Measurements from ENCODE around the gene GPR132.

Gene GPR132

DNA sequence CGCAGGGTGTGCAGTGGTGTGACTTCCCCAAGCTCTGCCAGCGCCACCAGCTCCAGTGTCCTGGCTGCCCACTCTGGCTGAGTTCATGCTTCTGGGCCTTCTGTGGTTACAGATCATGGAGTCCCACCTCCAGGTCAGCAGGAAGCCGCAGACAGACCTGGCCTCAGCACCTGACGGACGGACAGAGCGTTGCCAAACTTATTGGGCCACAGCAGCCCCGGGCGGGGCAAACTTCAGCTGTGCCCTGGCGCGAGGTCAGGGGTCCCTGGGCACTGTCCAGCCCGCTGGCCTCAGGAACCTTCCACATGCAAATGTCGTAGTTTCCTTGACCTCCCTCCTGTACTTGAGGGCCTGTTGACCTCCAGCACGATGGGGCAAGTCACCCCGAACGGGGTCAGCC is 11.2 kb downstream of the GPR132 start:
- H3K27ac ChIP-seq (replicated peaks) = no peak overlapping the region
- DNase-seq (ENCODE audit: low read depth in 1 of 2, low spot score in 1 of 2) = no peak
- no peak overlapping the region for H3K4me3 ChIP-seq (replicated peaks; ENCODE audit: insufficient read depth, low read length)
- H3K27me3 ChIP-seq (ENCODE audit: insufficient read depth, poor library complexity, severe bottlenecking) = no peaks in the 10 kb centered on the region
- no peak for TF ChIP-seq POLR2AphosphoS5 (IDR thresholded peaks at IDR 0.05; ENCODE audit: low read depth)
- no peak for TF ChIP-seq GABPA (IDR thresholded peaks at IDR 0.05; ENCODE audit: low read depth)

DNA sequence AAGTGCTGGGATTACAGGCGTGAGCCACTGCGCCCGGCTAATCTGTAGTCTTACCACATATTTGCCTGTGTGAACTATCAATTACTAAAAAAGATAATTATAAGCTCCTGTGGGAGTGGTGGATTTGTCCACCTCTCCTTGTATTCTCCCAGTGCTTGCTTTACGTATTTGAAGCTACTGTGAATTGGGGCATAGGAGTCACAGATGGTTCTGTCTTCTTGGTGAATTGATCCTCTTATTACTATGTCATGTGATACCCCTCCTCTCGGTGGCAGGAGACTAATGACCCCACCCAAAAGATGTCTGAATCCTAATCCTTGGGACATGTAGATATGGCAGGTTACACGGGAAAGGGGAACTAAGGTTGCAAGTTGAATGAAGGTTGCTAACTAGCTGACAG is 11.8 kb downstream of the GPR132 start:
- Histone ChIP-seq H3K27me3 (ENCODE audit: insufficient read depth, poor library complexity, severe bottlenecking) (no peaks in the 10 kb centered on the region), H3K4me3 (replicated peaks; ENCODE audit: insufficient read depth, low read length) (no peak overlapping the region), H3K27ac (replicated peaks) (no peak overlapping the region)
- no peak for TF ChIP-seq SPI1 (IDR thresholded peaks at IDR 0.05; ENCODE audit: borderline replicate concordance, low read depth)
- no peak for TF ChIP-seq POLR2AphosphoS5 (IDR thresholded peaks at IDR 0.05; ENCODE audit: low read depth)
- TF ChIP-seq, protein P1, sequence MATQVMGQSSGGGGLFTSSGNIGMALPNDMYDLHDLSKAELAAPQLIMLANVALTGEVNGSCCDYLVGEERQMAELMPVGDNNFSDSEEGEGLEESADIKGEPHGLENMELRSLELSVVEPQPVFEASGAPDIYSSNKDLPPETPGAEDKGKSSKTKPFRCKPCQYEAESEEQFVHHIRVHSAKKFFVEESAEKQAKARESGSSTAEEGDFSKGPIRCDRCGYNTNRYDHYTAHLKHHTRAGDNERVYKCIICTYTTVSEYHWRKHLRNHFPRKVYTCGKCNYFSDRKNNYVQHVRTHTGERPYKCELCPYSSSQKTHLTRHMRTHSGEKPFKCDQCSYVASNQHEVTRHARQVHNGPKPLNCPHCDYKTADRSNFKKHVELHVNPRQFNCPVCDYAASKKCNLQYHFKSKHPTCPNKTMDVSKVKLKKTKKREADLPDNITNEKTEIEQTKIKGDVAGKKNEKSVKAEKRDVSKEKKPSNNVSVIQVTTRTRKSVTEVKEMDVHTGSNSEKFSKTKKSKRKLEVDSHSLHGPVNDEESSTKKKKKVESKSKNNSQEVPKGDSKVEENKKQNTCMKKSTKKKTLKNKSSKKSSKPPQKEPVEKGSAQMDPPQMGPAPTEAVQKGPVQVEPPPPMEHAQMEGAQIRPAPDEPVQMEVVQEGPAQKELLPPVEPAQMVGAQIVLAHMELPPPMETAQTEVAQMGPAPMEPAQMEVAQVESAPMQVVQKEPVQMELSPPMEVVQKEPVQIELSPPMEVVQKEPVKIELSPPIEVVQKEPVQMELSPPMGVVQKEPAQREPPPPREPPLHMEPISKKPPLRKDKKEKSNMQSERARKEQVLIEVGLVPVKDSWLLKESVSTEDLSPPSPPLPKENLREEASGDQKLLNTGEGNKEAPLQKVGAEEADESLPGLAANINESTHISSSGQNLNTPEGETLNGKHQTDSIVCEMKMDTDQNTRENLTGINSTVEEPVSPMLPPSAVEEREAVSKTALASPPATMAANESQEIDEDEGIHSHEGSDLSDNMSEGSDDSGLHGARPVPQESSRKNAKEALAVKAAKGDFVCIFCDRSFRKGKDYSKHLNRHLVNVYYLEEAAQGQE (IDR thresholded peaks at IDR 0.05; ENCODE audit: insufficient replicate concordance, low read depth) = no peak
- no peak for TF ChIP-seq GABPA (IDR thresholded peaks at IDR 0.05; ENCODE audit: low read depth)
- TF ChIP-seq, protein P2, sequence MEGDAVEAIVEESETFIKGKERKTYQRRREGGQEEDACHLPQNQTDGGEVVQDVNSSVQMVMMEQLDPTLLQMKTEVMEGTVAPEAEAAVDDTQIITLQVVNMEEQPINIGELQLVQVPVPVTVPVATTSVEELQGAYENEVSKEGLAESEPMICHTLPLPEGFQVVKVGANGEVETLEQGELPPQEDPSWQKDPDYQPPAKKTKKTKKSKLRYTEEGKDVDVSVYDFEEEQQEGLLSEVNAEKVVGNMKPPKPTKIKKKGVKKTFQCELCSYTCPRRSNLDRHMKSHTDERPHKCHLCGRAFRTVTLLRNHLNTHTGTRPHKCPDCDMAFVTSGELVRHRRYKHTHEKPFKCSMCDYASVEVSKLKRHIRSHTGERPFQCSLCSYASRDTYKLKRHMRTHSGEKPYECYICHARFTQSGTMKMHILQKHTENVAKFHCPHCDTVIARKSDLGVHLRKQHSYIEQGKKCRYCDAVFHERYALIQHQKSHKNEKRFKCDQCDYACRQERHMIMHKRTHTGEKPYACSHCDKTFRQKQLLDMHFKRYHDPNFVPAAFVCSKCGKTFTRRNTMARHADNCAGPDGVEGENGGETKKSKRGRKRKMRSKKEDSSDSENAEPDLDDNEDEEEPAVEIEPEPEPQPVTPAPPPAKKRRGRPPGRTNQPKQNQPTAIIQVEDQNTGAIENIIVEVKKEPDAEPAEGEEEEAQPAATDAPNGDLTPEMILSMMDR (IDR thresholded peaks at IDR 0.05; ENCODE audit: insufficient read depth, low read length) = no peak
- no peak for DNase-seq (ENCODE audit: low read depth in 1 of 2, low spot score in 1 of 2)

DNA sequence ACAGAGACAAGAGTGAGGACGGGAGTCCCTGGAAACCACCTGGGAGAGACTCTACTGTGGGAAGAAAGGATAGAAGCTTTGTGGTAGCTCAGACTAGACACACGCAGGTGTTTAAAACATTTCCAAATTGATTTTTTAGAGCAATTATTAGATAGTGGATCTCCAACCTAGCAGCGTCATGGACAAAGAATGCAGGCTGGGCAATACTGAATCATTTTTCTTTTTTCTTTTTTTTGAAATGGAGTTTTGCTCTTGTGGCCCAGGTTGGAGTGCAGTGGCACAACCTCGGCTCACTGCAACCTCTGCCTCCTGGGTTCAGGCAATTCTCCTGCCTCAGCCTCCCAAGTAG is 13.1 kb downstream of the GPR132 start:
- TF ChIP-seq, protein P2 (IDR thresholded peaks at IDR 0.05; ENCODE audit: insufficient read depth, low read length) = no peak
- TF ChIP-seq SPI1 (IDR thresholded peaks at IDR 0.05; ENCODE audit: borderline replicate concordance, low read depth) = no peak
- no peak for TF ChIP-seq POLR2AphosphoS5 (IDR thresholded peaks at IDR 0.05; ENCODE audit: low read depth)
- TF ChIP-seq, protein P1 (IDR thresholded peaks at IDR 0.05; ENCODE audit: insufficient replicate concordance, low read depth) = no peak
- Histone ChIP-seq H3K4me3 (replicated peaks; ENCODE audit: insufficient read depth, low read length) (no peak overlapping the region), H3K27ac (replicated peaks) (no peak overlapping the region), H3K27me3 (ENCODE audit: insufficient read depth, poor library complexity, severe bottlenecking) (no peaks in the 10 kb centered on the region)
- no peak for DNase-seq (ENCODE audit: low read depth in 1 of 2, low spot score in 1 of 2)

DNA sequence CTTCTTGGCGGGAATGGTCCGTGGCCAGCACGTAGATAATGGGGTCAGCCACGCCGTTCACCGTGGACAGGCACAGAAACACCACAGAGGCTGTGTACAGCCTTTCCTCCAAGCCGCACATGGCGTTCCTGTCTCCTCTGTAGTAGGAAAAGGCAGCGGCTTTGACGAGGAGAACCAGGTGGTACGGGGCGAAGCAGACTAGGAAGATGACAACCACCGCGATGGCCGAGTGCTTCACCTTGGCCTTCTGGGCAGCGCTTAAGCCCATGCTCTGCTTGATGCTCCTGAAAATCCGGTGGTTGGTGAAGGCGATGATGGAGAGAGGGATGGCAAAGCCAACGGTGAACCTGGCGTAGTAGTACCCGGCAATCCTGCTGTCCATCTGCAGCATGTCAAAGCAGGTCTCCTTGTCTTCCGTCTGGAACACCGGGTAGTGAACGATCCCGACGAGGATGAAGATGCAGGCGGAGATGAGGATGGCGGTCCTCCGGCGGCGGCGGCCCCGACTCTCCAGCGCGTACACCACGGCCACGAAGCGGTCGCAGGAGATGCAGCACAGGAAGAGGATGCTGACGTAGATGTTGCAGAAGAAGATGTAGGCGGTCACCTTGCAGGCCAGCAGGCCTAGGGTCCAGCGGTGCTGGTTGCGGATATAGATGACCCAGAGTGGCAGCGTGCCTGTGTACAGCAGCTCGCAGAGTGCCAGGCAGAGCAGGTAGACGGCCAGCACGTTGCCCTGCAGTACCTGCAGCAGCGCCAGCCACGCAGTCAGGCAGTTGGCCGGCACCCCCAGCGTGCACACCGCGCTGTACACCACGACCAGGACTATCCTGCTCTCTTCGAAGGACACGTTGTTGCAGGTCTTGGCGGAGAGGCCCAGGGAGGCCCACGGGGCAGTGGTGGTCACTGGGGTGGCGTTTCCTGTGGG is 13.8 kb downstream of the GPR132 start:
- Histone ChIP-seq H3K4me3 (replicated peaks; ENCODE audit: insufficient read depth, low read length) (no peak overlapping the region), H3K27ac (replicated peaks) (no peak overlapping the region), H3K27me3 (ENCODE audit: insufficient read depth, poor library complexity, severe bottlenecking) (no peaks in the 10 kb centered on the region)
- no peak for TF ChIP-seq GABPA (IDR thresholded peaks at IDR 0.05; ENCODE audit: low read depth)
- TF ChIP-seq SPI1 (IDR thresholded peaks at IDR 0.05; ENCODE audit: borderline replicate concordance, low read depth) = no peak
- TF ChIP-seq, protein P1 (IDR thresholded peaks at IDR 0.05; ENCODE audit: insufficient replicate concordance, low read depth) = no peak
- no peak for TF ChIP-seq POLR2AphosphoS5 (IDR thresholded peaks at IDR 0.05; ENCODE audit: low read depth)
- TF ChIP-seq, protein P2 (IDR thresholded peaks at IDR 0.05; ENCODE audit: insufficient read depth, low read length) = no peak
- no peak for DNase-seq (ENCODE audit: low read depth in 1 of 2, low spot score in 1 of 2)

All from HL-60 (cell line).